HEK293T (cell line): Measurements from ENCODE around the gene ALKBH3.

ENCODE experiments used
- ARNT ChIP-seq: fragments of 450-650 bp; IDR thresholded peaks from 2 replicates; pipeline ENCODE4 v1.6.1; 2017; ENCODE audit warnings: mild to moderate bottlenecking
- BHLHE40 ChIP-seq: fragments of 450-650 bp; IDR thresholded peaks from 2 replicates; pipeline ENCODE4 v1.6.1; 2016; ENCODE audit warnings: mild to moderate bottlenecking, moderate library complexity, borderline replicate concordance
- CTBP1 ChIP-seq: fragments of 450-650 bp; IDR thresholded peaks from 2 replicates; pipeline ENCODE4 v1.6.1; 2016; ENCODE audit warnings: borderline replicate concordance
- ELF4 ChIP-seq: fragments of 450-650 bp; IDR thresholded peaks from 2 replicates; pipeline ENCODE4 v1.6.1; 2017; ENCODE audit warnings: antibody characterized with exemption
- FOXA1 ChIP-seq: fragments of 450-650 bp; IDR thresholded peaks from 2 replicates; pipeline ENCODE4 v1.6.1; 2016; ENCODE audit warnings: mild to moderate bottlenecking
- FOXK2 ChIP-seq: fragments of 450-650 bp; IDR thresholded peaks from 2 replicates; pipeline ENCODE4 v1.6.1; 2016; ENCODE audit warnings: mild to moderate bottlenecking
- LEF1 ChIP-seq: fragments of 450-650 bp; IDR thresholded peaks from 2 replicates; pipeline ENCODE4 v1.6.1; 2017; ENCODE audit warnings: mild to moderate bottlenecking, borderline replicate concordance
- NFRKB ChIP-seq: fragments of 450-650 bp; IDR thresholded peaks from 2 replicates; pipeline ENCODE4 v1.6.1; 2016; ENCODE audit warnings: mild to moderate bottlenecking, moderate library complexity
- PKNOX1 ChIP-seq: fragments of 450-650 bp; IDR thresholded peaks from 2 replicates; pipeline ENCODE4 v1.6.1; 2016
- SP1 ChIP-seq: fragments of 450-650 bp; IDR thresholded peaks from 2 replicates; pipeline ENCODE4 v1.6.1; 2017
- SUZ12 ChIP-seq: fragments of 450-650 bp; IDR thresholded peaks from 2 replicates; pipeline ENCODE4 v1.6.1; 2016; ENCODE audit warnings: mild to moderate bottlenecking
- TARDBP ChIP-seq: fragments of 450-650 bp; IDR thresholded peaks from 2 replicates; pipeline ENCODE4 v1.6.1; 2016
- ZNF384 ChIP-seq: fragments of 450-650 bp; IDR thresholded peaks from 2 replicates; pipeline ENCODE4 v1.6.1; 2016

GRCh38 chr11:43943931-43944751 lies 63.5 kb downstream of the ALKBH3 start:
- TF ChIP-seq BHLHE40 = no peak
- TF ChIP-seq FOXK2 = no peak
- no peak for TF ChIP-seq CTBP1
- no peak for TF ChIP-seq SUZ12
- no peak for TF ChIP-seq SP1
- TF ChIP-seq FOXA1 = no peak
- TF ChIP-seq PKNOX1 = no peak
- TF ChIP-seq ELF4 = no peak
- no peak for TF ChIP-seq TARDBP
- no peak for TF ChIP-seq ZNF384
- TF ChIP-seq ARNT = no peak
- TF ChIP-seq NFRKB = no peak
- TF ChIP-seq LEF1 = no peak
